ENCODE measurements around the gene MPZL2. TPM values are rescaled to one million over a fixed set of nuclear protein-coding genes. Genes with fewer than 3 reads are reported as not detected.

The MPZL2 gene
- total and polyA plus RNA-seq, 9 of the 15 experiments (the other 6 are each of a cell fraction or from before 2014, with no cell fraction given), result 0.09 to 0.28 (median 0.18) TPM; not detected in 2

DNA sequence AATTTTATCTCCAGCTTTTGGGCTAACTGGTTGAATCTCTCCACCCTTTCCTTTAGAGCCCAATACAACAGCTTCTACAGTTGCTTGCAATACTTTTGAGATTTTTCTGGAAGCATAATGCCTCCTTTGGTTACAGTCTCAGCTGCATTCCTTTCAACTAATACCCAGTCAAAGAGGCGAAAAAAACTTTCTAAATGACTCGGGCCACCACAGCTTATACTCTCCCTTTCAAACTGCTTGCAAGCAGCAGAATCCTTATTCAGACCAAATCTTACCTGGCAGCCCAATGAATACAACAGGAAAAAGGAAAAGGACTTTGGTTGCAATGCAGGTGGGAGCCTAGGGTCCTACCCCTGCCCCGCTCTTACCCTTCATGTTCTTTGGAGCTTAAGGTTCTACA is 55.1 kb downstream of the MPZL2 start (continued):
- TF ChIP-seq HDGF (IDR thresholded peaks at IDR 0.05) (no peak), SRF (CRISPR knock-in tag; IDR thresholded peaks at IDR 0.05) (no peak), NFIX (CRISPR knock-in tag; IDR thresholded peaks at IDR 0.05; ENCODE audit: low read depth) (no peak), EP300 (IDR thresholded peaks at IDR 0.05; ENCODE audit: low read length) (no peak), FOS (IDR thresholded peaks at IDR 0.05; ENCODE audit: extremely low read depth, insufficient read length) (no peak), ILK (tag; IDR thresholded peaks at IDR 0.05; ENCODE audit: borderline replicate concordance, low read depth) (no peak), USF1 (CRISPR knock-in tag; IDR thresholded peaks at IDR 0.05) (no peak), TRIM24 (IDR thresholded peaks at IDR 0.05) (no peak)
- TF ChIP-seq, protein P1, sequence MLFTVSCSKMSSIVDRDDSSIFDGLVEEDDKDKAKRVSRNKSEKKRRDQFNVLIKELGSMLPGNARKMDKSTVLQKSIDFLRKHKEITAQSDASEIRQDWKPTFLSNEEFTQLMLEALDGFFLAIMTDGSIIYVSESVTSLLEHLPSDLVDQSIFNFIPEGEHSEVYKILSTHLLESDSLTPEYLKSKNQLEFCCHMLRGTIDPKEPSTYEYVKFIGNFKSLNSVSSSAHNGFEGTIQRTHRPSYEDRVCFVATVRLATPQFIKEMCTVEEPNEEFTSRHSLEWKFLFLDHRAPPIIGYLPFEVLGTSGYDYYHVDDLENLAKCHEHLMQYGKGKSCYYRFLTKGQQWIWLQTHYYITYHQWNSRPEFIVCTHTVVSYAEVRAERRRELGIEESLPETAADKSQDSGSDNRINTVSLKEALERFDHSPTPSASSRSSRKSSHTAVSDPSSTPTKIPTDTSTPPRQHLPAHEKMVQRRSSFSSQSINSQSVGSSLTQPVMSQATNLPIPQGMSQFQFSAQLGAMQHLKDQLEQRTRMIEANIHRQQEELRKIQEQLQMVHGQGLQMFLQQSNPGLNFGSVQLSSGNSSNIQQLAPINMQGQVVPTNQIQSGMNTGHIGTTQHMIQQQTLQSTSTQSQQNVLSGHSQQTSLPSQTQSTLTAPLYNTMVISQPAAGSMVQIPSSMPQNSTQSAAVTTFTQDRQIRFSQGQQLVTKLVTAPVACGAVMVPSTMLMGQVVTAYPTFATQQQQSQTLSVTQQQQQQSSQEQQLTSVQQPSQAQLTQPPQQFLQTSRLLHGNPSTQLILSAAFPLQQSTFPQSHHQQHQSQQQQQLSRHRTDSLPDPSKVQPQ (CRISPR knock-in tag; IDR thresholded peaks at IDR 0.05; ENCODE audit: borderline replicate concordance), result no peak

Data from K562 (cell line).